Measurements from ENCODE around the gene ATXN7L1.

- TF ChIP-seq CTCF (IDR thresholded peaks at IDR 0.05) (no peak), POLR2AphosphoS5 (IDR thresholded peaks at IDR 0.05) (no peak)
Observed at GRCh38 chr7:105877736-105878135, 1.3 kb upstream of the ATXN7L1 start.

Measured in prostate gland (tissue), 2 donors.